ENCODE results near the gene TAF10. TPM values are rescaled to one million over a fixed set of nuclear protein-coding genes. Genes with fewer than 3 reads are reported as not detected.

The TAF10 gene
- total and polyA plus RNA-seq, 2 of the 13 experiments (the other 11 are each of a cell fraction or from before 2014, with no cell fraction given), result 71.3 to 134 TPM

DNA sequence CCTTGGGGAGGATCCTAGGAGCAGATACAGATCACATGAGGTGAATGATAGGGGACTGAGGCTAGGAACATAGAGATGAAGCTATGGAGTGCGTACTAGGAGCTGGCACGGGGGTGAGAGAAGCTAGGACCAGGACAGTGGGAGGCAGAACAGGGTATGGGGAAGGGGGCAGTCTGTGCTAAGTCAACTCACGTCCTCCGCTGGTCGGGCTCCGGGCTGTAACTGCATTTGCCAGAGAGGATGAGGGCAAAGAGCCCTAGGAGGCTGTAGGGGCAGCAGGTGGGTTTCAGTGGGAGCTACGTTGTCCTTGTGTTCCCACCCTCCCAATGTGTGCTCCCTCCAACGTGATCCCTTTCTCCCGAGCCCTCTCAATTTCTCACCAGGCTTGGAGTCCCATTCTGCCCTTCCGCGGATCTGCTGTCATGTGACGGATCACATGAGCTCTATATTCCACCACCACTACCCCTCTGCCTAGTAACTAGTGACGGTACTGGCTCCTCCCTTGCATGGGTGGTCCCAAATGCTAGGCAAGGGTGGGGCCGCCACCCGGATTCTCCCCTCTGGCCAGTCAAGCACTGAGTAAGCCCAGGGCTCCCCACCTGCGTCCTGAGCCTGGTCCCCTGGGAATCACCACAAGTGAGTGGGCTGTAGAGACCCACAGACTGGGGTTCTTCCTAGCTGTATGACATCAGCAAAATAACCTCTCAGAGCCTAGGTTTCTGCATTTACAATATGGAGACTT lies 7.2 kb upstream of the TAF10 start, which contains the start of gene TPP1 (continued):
- TF ChIP-seq, protein P1, sequence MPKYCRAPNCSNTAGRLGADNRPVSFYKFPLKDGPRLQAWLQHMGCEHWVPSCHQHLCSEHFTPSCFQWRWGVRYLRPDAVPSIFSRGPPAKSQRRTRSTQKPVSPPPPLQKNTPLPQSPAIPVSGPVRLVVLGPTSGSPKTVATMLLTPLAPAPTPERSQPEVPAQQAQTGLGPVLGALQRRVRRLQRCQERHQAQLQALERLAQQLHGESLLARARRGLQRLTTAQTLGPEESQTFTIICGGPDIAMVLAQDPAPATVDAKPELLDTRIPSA (CRISPR knock-in tag; IDR thresholded peaks at IDR 0.05; ENCODE audit: borderline replicate concordance), result no peak
- TF ChIP-seq ZNF326 (CRISPR knock-in tag; IDR thresholded peaks at IDR 0.05; ENCODE audit: borderline replicate concordance), result no peak
- TF ChIP-seq PLRG1 (conservative IDR thresholded peaks at IDR 0.05), result no peak
- TF ChIP-seq HMGA1 (CRISPR knock-in tag; conservative IDR thresholded peaks at IDR 0.05), result no peak
- TF ChIP-seq ZNF615 (CRISPR knock-in tag; IDR thresholded peaks at IDR 0.05; ENCODE audit: borderline replicate concordance), result 0 out of 2 replicates have a peak, but pooled peaks have one; percentile 51
- TF ChIP-seq ZNF614 (CRISPR knock-in tag; IDR thresholded peaks at IDR 0.05; ENCODE audit: borderline replicate concordance), result peak; percentile 57; the same call in 1 of the 2 replicates
- TF ChIP-seq ZMYM4 (CRISPR knock-in tag; IDR thresholded peaks at IDR 0.05), result peak; percentile 36; the same call in 1 of the 2 replicates
- peak; percentile 62; the same call in 1 of the 2 replicates for TF ChIP-seq ERF (CRISPR knock-in tag; IDR thresholded peaks at IDR 0.05)
- no peak for TF ChIP-seq ZSCAN29 (CRISPR knock-in tag; conservative IDR thresholded peaks at IDR 0.05)
- no peak for TF ChIP-seq NKX3-1 (CRISPR knock-in tag; IDR thresholded peaks at IDR 0.05)
- TF ChIP-seq KLF13 (CRISPR knock-in tag; IDR thresholded peaks at IDR 0.05), result no peak
- peak; percentile 82; the same call in 1 of the 2 replicates for TF ChIP-seq SIN3A (IDR thresholded peaks at IDR 0.05; ENCODE audit: borderline replicate concordance, low read depth, low read length)
- TF ChIP-seq ZBTB4 (CRISPR knock-in tag; IDR thresholded peaks at IDR 0.05; ENCODE audit: borderline replicate concordance), result no peak
- no peak for TF ChIP-seq PTBP1 (IDR thresholded peaks at IDR 0.05; ENCODE audit: low read depth, low read length, poor library complexity, severe bottlenecking)
- no peak for TF ChIP-seq ZEB1 (IDR thresholded peaks at IDR 0.05; ENCODE audit: insufficient replicate concordance, low read depth)
- no peak for TF ChIP-seq ZNF609 (CRISPR knock-in tag; IDR thresholded peaks at IDR 0.05; ENCODE audit: borderline replicate concordance)
- no peak for TF ChIP-seq CHD2 (IDR thresholded peaks at IDR 0.05; ENCODE audit: low read depth, low read length)
- TF ChIP-seq SP1 (IDR thresholded peaks at IDR 0.05), result no peak
- TF ChIP-seq SP1 (CRISPR knock-in tag; IDR thresholded peaks at IDR 0.05), result peak; percentile 87
- TF ChIP-seq KLF16 (CRISPR knock-in tag; IDR thresholded peaks at IDR 0.05), result 0 out of 4 replicates have a peak, but pooled peaks of 1 of the 2 experiments have one; percentile 30
- TF ChIP-seq TOE1 (CRISPR knock-in tag; IDR thresholded peaks at IDR 0.05), result no peak
- TF ChIP-seq ZBTB42 (CRISPR knock-in tag; IDR thresholded peaks at IDR 0.05), result 0 out of 2 replicates have a peak, but pooled peaks have one; percentile 61

Measured in HepG2 (cell line).